Measurements from ENCODE around the gene PPM1B. TPM values are rescaled to one million over a fixed set of nuclear protein-coding genes. Genes with fewer than 3 reads are reported as not detected.

The PPM1B gene
- total and polyA plus RNA-seq, 2 donors (not counting 3 experiments of a cell fraction or from before 2014, with no cell fraction given), result 8.0 to 24.1 TPM

DNA sequence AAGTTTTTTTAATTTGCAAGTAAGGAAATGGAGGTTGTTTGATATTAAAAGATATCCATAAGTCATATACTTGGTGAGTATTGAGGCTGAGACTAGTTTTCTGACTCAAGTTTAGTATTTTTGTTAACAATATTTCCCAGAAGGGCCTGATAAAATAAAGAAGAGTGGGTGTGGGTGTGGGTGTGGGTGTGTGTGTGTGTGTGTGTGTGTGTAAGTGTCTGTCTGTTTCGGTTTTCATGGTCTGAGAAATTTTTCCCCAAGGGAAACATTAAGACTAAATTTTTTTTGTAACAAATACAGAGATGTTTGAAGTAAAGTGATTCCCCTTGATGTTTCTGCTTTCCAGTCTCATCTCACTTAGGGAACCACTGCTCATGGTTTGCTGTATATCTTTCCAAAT lies 36.5 kb downstream of the PPM1B start:
- FAIRE-seq (no peak), DNase-seq (ENCODE audit: low read depth, low spot score) (no peak)
- intact Hi-C loops (cut with micrococcal nuclease), result loop anchor here (5.0 kb wide), 1 partner anchor 1347 kb away; no protein-coding TSS in a partner anchor
- no peaks in the 10 kb centered on the region for H3K36me3 ChIP-seq (ENCODE audit: control insufficient read depth in 2 of 2, extremely low read depth in 1 of 2, insufficient read depth in 2 of 2, low read length in 2 of 2)
- no peaks in the 10 kb centered on the region for H3K9me3 ChIP-seq (replicated peaks; ENCODE audit: control insufficient read depth, insufficient read depth, low read length)
- H3K9me1 ChIP-seq (replicated peaks; ENCODE audit: control insufficient read depth, extremely low read depth, insufficient read depth, low read length), result no peaks in the 10 kb centered on the region
- peaks cover 14% of the 10 kb centered on the region for H3K79me2 ChIP-seq (ENCODE audit: control insufficient read depth, insufficient read depth, low read length)
- H3K4me2 ChIP-seq (ENCODE audit: insufficient read depth, low read length), result no peak overlapping the region
- H2AFZ ChIP-seq (ENCODE audit: low read depth, low read length), result no peak overlapping the region
- dilution Hi-C loops (cut with MboI; ENCODE audit: extremely low pct_ligation_motif_present, low sequenced_read_pairs), result no loop called here
- TF ChIP-seq POLR2A (IDR thresholded peaks at IDR 0.05; ENCODE audit: low read depth, low read length) (no peak), POLR2AphosphoS5 (IDR thresholded peaks at IDR 0.05; ENCODE audit: insufficient read depth, low read depth, low read length) (no peak), GATA2 (IDR thresholded peaks at IDR 0.05; ENCODE audit: insufficient read depth, insufficient read length, low read depth, low read length) (no peak), JUN (IDR thresholded peaks at IDR 0.05; ENCODE audit: borderline replicate concordance, insufficient read depth, insufficient read length, low read depth) (no peak), EZH2 (IDR thresholded peaks at IDR 0.05; ENCODE audit: borderline replicate concordance, low read depth, low read length, severe bottlenecking) (no peak), FOS (IDR thresholded peaks at IDR 0.05; ENCODE audit: borderline replicate concordance, insufficient read depth, low read length) (no peak), MYC (IDR thresholded peaks at IDR 0.05; ENCODE audit: low read depth, low read length) (no peak), CTCF (IDR thresholded peaks at IDR 0.05; ENCODE audit: extremely low read depth in 1 of 2, insufficient read depth in 1 of 2, low read depth in 1 of 2, low read length in 2 of 2) (no peak)
- TF ChIP-seq, protein P1, sequence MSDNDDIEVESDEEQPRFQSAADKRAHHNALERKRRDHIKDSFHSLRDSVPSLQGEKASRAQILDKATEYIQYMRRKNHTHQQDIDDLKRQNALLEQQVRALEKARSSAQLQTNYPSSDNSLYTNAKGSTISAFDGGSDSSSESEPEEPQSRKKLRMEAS (IDR thresholded peaks at IDR 0.05; ENCODE audit: insufficient read depth, insufficient read length), result no peak
- no peaks in the 10 kb centered on the region for H3K27me3 ChIP-seq (ENCODE audit: control insufficient read depth in 2 of 2, insufficient read depth in 2 of 2, low read length in 2 of 2)
- H3K27ac ChIP-seq (ENCODE audit: insufficient read depth, low read depth, low read length), result no peak overlapping the region
- no TSS peak for BruUV-seq (replicated peaks)
- POLR2A ChIA-PET, result interaction anchor here (0.6 kb wide), 1 partner anchor 23 kb away, joined by 4 read pairs; no protein-coding TSS in a partner anchor
- no peaks in the 10 kb centered on the region for H3K4me1 ChIP-seq (ENCODE audit: control insufficient read depth, extremely low read depth, insufficient read depth, low read length)
- CTCF ChIA-PET, result interaction anchor here (1.4 kb wide), 1 partner anchor 24 kb away, joined by 4 read pairs; no protein-coding TSS in a partner anchor
- H4K20me1 ChIP-seq (replicated peaks; ENCODE audit: control insufficient read depth, extremely low read depth, insufficient read depth, low read length), result peaks cover 2% of the 10 kb centered on the region
- H3K9ac ChIP-seq (replicated peaks; ENCODE audit: extremely low read depth, insufficient read depth, low read length), result no peak overlapping the region
- H3K4me3 ChIP-seq (replicated peaks in 1 of 3; ENCODE audit: insufficient read depth in 1 of 3, low read depth in 1 of 3, low read length in 3 of 3), result no peak overlapping the region

Data from endothelial cell of umbilical vein (primary cell).